GM12878 (cell line): ENCODE measurements around the gene FBXL15. TPM values are rescaled to one million over a fixed set of nuclear protein-coding genes. Genes with fewer than 3 reads are reported as not detected.

Experiments
- ATF2 ChIP-seq: IDR thresholded peaks from 2 replicates; pipeline ENCODE4 v1.6.1; 2012; ENCODE audit warnings: low read length, inconsistent platforms
- ATF7 ChIP-seq: fragments of 450-650 bp; IDR thresholded peaks from 2 replicates; pipeline ENCODE4 v1.6.1; 2016; ENCODE audit warnings: low read depth, mild to moderate bottlenecking
- E2F8 ChIP-seq: fragments of 450-650 bp; IDR thresholded peaks from 2 replicates; pipeline ENCODE4 v1.6.1; 2018; ENCODE audit warnings: mild to moderate bottlenecking, low read depth, moderate library complexity; ENCODE audit not compliant: partially characterized antibody
- E4F1 ChIP-seq: fragments of 450-650 bp; IDR thresholded peaks from 2 replicates; pipeline ENCODE4 v1.6.1; 2018; ENCODE audit warnings: borderline replicate concordance, mild to moderate bottlenecking; ENCODE audit not compliant: partially characterized antibody
- EZH2 ChIP-seq: IDR thresholded peaks from 2 replicates; pipeline ENCODE4 v1.6.1; 2012; ENCODE audit warnings: low read depth, mild to moderate bottlenecking, control low read depth, inconsistent platforms, low read length, borderline replicate concordance; ENCODE audit not compliant: control insufficient read depth
- IKZF1 ChIP-seq: fragments of 450-650 bp; conservative IDR thresholded peaks from 2 replicates; pipeline ENCODE4 v1.6.1; 2017; ENCODE audit warnings: antibody characterized with exemption, mild to moderate bottlenecking
- MEF2B ChIP-seq: fragments of 450-650 bp; IDR thresholded peaks from 2 replicates; pipeline ENCODE4 v1.6.1; 2018; ENCODE audit warnings: mild to moderate bottlenecking, moderate library complexity; ENCODE audit not compliant: partially characterized antibody, poor library complexity, severe bottlenecking
- MXI1 ChIP-seq: fragments of 150-350 bp; IDR thresholded peaks from 2 replicates; pipeline ENCODE4 v1.6.1; 2011; ENCODE audit warnings: low read depth, mild to moderate bottlenecking, inconsistent platforms, low read length, improper control_type of control experiment
- NFYA ChIP-seq: IDR thresholded peaks from 2 replicates; pipeline ENCODE4 v1.6.1; 2011; ENCODE audit warnings: low read depth, mild to moderate bottlenecking, low read length, improper control_type of control experiment, borderline replicate concordance
- RAD21 ChIP-seq: IDR thresholded peaks from 2 replicates; pipeline ENCODE4 v1.6.1; 2011; ENCODE audit warnings: mild to moderate bottlenecking, low read depth, low read length, moderate library complexity; ENCODE audit not compliant: insufficient read depth
- SMARCA5 ChIP-seq: fragments of 450-650 bp; IDR thresholded peaks from 2 replicates; pipeline ENCODE4 v1.6.1; 2017; ENCODE audit warnings: mild to moderate bottlenecking
- STAT3 ChIP-seq: IDR thresholded peaks from 2 replicates; pipeline ENCODE4 v1.6.1; 2011; ENCODE audit warnings: low read depth, low read length, improper control_type of control experiment
- TAF1 ChIP-seq: IDR thresholded peaks from 2 replicates; pipeline ENCODE4 v1.6.1; 2011; ENCODE audit warnings: mild to moderate bottlenecking, low read depth, low read length, borderline replicate concordance
- TCF3 ChIP-seq: IDR thresholded peaks from 2 replicates; pipeline ENCODE4 v1.6.1; 2012; ENCODE audit warnings: low read depth, mild to moderate bottlenecking, low read length, borderline replicate concordance; ENCODE audit not compliant: insufficient read depth
- ZBTB40 ChIP-seq: fragments of 450-650 bp; IDR thresholded peaks from 2 replicates; pipeline ENCODE4 v1.6.1; 2016; ENCODE audit warnings: mild to moderate bottlenecking, moderate library complexity, borderline replicate concordance
- ZNF217 ChIP-seq: fragments of 450-650 bp; IDR thresholded peaks from 2 replicates; pipeline ENCODE4 v1.6.1; 2017; ENCODE audit warnings: antibody characterized with exemption, mild to moderate bottlenecking
- ZNF384 ChIP-seq: IDR thresholded peaks from 2 replicates; pipeline ENCODE4 v1.6.1; 2012; ENCODE audit warnings: low read depth, mild to moderate bottlenecking, low read length, improper control_type of control experiment, borderline replicate concordance
- ZSCAN29 ChIP-seq: fragments of 450-650 bp; IDR thresholded peaks from 2 replicates; pipeline ENCODE4 v1.6.1; 2017; ENCODE audit warnings: mild to moderate bottlenecking, moderate library complexity
- polyA plus RNA-seq, 11 experiments: library from polyadenylated mRNA; depleted of rRNA in 4 of 11; unstranded in 6 of 11; stranded (reverse) in 5 of 11; fragments of >200 nt; fragmentation: Nextera tagmentation in 4 of 11; fragmentation: Illumina TruSeq in 1 of 11; extraction: Ambion mirVana in 4 of 11; extraction: Trizol in 1 of 11; gene quantifications; 1 replicate in 1 of 11; 2 replicates in 10 of 11; pipeline versions ENCODE4 v1.2.1 to v1.2.3, GENCODE V29; 2011 to 2016; ENCODE audit warnings: inconsistent platforms in 2 of 11, missing spikeins in 2 of 11, low read depth in 1 of 11
- total RNA-seq, 4 experiments: library from RNA; depleted of rRNA in 3 of 4; stranded (reverse); fragments of >200 nt in 3 of 4; fragmentation: Illumina TruSeq in 1 of 4; extraction: Trizol in 1 of 4; gene quantifications; 2 replicates each; pipeline versions ENCODE4 v1.2.1 to v1.2.3, GENCODE V29; 2013 to 2021

The FBXL15 gene
- total and polyA plus RNA-seq, 10 of the 15 experiments (the other 5 are each of a cell fraction or from before 2014, with no cell fraction given), result 0.13 to 21.3 (median 7.9) TPM

- TF ChIP-seq ATF2 (no peak), RAD21 (no peak), MXI1 (0 out of 2 replicates have a peak, but pooled peaks have one; percentile 16), ZNF384 (no peak), TCF3 (no peak), MEF2B (no peak), ZSCAN29 (no peak), STAT3 (no peak), NFYA (no peak), E2F8 (no peak), IKZF1 (peak; percentile 94), E4F1 (peak; percentile 23), TAF1 (peak; percentile 75), ZBTB40 (peak; percentile 36; the same call in 1 of the 2 replicates), SMARCA5 (no peak), EZH2 (no peak), ATF7 (peak; percentile 69), ZNF217 (no peak)
Observed at GRCh38 chr10:102432162-102432950, 11.7 kb downstream of the FBXL15 start, which contains the start of gene CUEDC2 (continued).
